RWPE2 (cell line): Measurements from ENCODE around the gene TCEA2.

ENCODE experiments used
- ATAC-seq: fragments of 200-7000 bp; cut with Tn5 transposase; 3 replicates; pipeline ENCODE4 v1.9.1; 2021; ENCODE audit warnings: low read depth
- DNase-seq: peaks from one replicate; pipeline ENCODE4 v3.0.0-alpha.2; 2020; ENCODE audit warnings: low spot score
- H3K27ac ChIP-seq: fragments of 450-650 bp; 2 replicates; pipeline ENCODE4 v1.5.1; 2017; ENCODE audit warnings: mild to moderate bottlenecking; ENCODE audit not compliant: poor library complexity, severe bottlenecking
- H3K27me3 ChIP-seq: fragments of 250-450 bp; sonication (Bioruptor Pico); 2 replicates; pipeline ENCODE4 v1.5.1; 2021; ENCODE audit warnings: mild to moderate bottlenecking, moderate library complexity; ENCODE audit not compliant: insufficient read depth, poor library complexity, severe bottlenecking
- H3K36me3 ChIP-seq: fragments of 250-450 bp; sonication (Bioruptor Pico); 2 replicates; pipeline ENCODE4 v1.5.1; 2020; ENCODE audit warnings: low read depth, mild to moderate bottlenecking, moderate library complexity
- H3K4me1 ChIP-seq: fragments of 250-450 bp; sonication (Bioruptor Pico); 2 replicates; pipeline ENCODE4 v1.5.1; 2021; ENCODE audit warnings: mild to moderate bottlenecking, moderate library complexity; ENCODE audit not compliant: insufficient read depth, poor library complexity, severe bottlenecking
- H3K4me3 ChIP-seq: fragments of 250-450 bp; sonication (Bioruptor Pico); 2 replicates; pipeline ENCODE4 v1.5.1; 2021; ENCODE audit warnings: mild to moderate bottlenecking, moderate library complexity; ENCODE audit not compliant: severe bottlenecking
- H3K9me3 ChIP-seq: fragments of 250-450 bp; sonication (Bioruptor Pico); 2 replicates; pipeline ENCODE4 v1.5.1; 2021; ENCODE audit warnings: mild to moderate bottlenecking, moderate library complexity; ENCODE audit not compliant: severe bottlenecking
- CTCF ChIP-seq: fragments of 450-650 bp; IDR thresholded peaks from one replicate; pipeline ENCODE4 v1.5.1; 2017; ENCODE audit warnings: mild to moderate bottlenecking, moderate library complexity; ENCODE audit not compliant: poor library complexity, severe bottlenecking

Gene TCEA2

GRCh38 chr20:64111841-64112641, 49.0 kb downstream of the TCEA2 start:
- no peaks in the 10 kb centered on the region for H3K36me3 ChIP-seq
- no peak overlapping the region for H3K4me3 ChIP-seq
- ATAC-seq (no peak), DNase-seq (peak; percentile 81)
- H3K27me3 ChIP-seq, result peaks cover 3% of the 10 kb centered on the region
- no peaks in the 10 kb centered on the region for H3K4me1 ChIP-seq
- H3K9me3 ChIP-seq, result no peaks in the 10 kb centered on the region
- H3K27ac ChIP-seq, result no peak overlapping the region
- TF ChIP-seq CTCF, result no peak

- no peak for ATAC-seq
- H3K27me3 ChIP-seq, result peaks cover 3% of the 10 kb centered on the region
- no peaks in the 10 kb centered on the region for H3K4me1 ChIP-seq
Observed at GRCh38 chr20:64112691-64113443, 49.9 kb downstream of the TCEA2 start.

GRCh38 chr20:64113444-64113775, 50.4 kb downstream of the TCEA2 start:
- Histone ChIP-seq H3K27me3 (no peaks in the 10 kb centered on the region), H3K36me3 (no peaks in the 10 kb centered on the region), H3K27ac (no peak overlapping the region), H3K4me3 (no peak overlapping the region), H3K9me3 (no peaks in the 10 kb centered on the region), H3K4me1 (no peaks in the 10 kb centered on the region)
- peak; percentile 77 for DNase-seq
- no peak for TF ChIP-seq CTCF
- no peak for ATAC-seq

More at GRCh38 chr20:64112691-64113443, 49.9 kb downstream of the TCEA2 start:
- H3K4me3 ChIP-seq, result no peak overlapping the region
- no peaks in the 10 kb centered on the region for H3K9me3 ChIP-seq
- no peaks in the 10 kb centered on the region for H3K36me3 ChIP-seq
- H3K27ac ChIP-seq, result no peak overlapping the region
- TF ChIP-seq CTCF, result no peak
- peak; percentile 81 for DNase-seq

GRCh38 chr20:64113796-64114355, 50.9 kb downstream of the TCEA2 start:
- no peak for TF ChIP-seq CTCF
- Histone ChIP-seq H3K27ac (no peak overlapping the region), H3K36me3 (no peaks in the 10 kb centered on the region), H3K9me3 (no peaks in the 10 kb centered on the region), H3K4me1 (no peaks in the 10 kb centered on the region), H3K4me3 (no peak overlapping the region), H3K27me3 (no peaks in the 10 kb centered on the region)
- ATAC-seq (no peak), DNase-seq (peak; percentile 77)
